IMR-90 (cell line): ENCODE data around the gene CCER1. TPM values are rescaled to one million over a fixed set of nuclear protein-coding genes. Genes with fewer than 3 reads are reported as not detected.

Source experiments
- ATAC-seq: fragments of 200-7000 bp; cut with Tn5 transposase; 2 replicates; pipeline ENCODE4 v1.9.1; 2020; ENCODE audit warnings: low read depth, mild to moderate bottlenecking, moderate library complexity
- BruUV-seq: library from RNA; stranded (reverse); fragments of 400-500 nt; replicated peaks from 2 replicates; lab custom pipeline; 2021; lab: Mats Ljungman, UMichigan
- CTCF ChIA-PET: fragments of 300-600 bp; formaldehyde crosslinking; extraction: SDS; loops from one replicate; lab custom pipeline; 2021; ENCODE audit warnings: antibody characterized with exemption; lab: Yijun Ruan, JAX
- POLR2A ChIA-PET: fragments of 300-600 bp; sonication (Branson Sonifier 250); formaldehyde crosslinking; loops from one replicate; lab custom pipeline; 2022; ENCODE audit warnings: antibody characterized with exemption; ENCODE audit not compliant: unreplicated experiment; lab: Charles Lee
- DNase-seq: peaks from one replicate; pipeline ENCODE4 v3.0.0; 2013
- H2AFZ ChIP-seq: replicated peaks from 2 replicates; pipeline ENCODE3; 2013; ENCODE audit warnings: low read length, mild to moderate bottlenecking; ENCODE audit not compliant: poor library complexity
- H2AK5ac ChIP-seq: 2 replicates; pipeline ENCODE4 v1.6.1; 2013; ENCODE audit warnings: low read depth, low read length, inconsistent platforms
- H2AK9ac ChIP-seq: replicated peaks from 2 replicates; pipeline ENCODE3; 2013; ENCODE audit warnings: mild to moderate bottlenecking, low read depth, low read length, moderate library complexity; ENCODE audit not compliant: poor library complexity
- H2BK120ac ChIP-seq: 2 replicates; pipeline ENCODE4 v1.6.1; 2013; ENCODE audit warnings: low read depth, low read length, inconsistent platforms
- H2BK15ac ChIP-seq: 3 replicates; pipeline ENCODE4 v1.6.1; 2013; ENCODE audit warnings: low read depth, low read length, inconsistent platforms
- H2BK20ac ChIP-seq: 2 replicates; pipeline ENCODE4 v1.6.1; 2013; ENCODE audit warnings: low read depth, mild to moderate bottlenecking, inconsistent platforms, low read length, moderate library complexity
- H2BK5ac ChIP-seq: 2 replicates; pipeline ENCODE4 v1.6.1; 2013; ENCODE audit warnings: mild to moderate bottlenecking, low read depth, low read length, inconsistent platforms; ENCODE audit not compliant: poor library complexity, severe bottlenecking
- H3K14ac ChIP-seq: replicated peaks from 2 replicates; pipeline ENCODE4 v1.6.1; 2013; ENCODE audit warnings: low read depth, low read length, inconsistent platforms
- H3K18ac ChIP-seq: 2 replicates; pipeline ENCODE4 v1.6.1; 2013; ENCODE audit warnings: low read depth, low read length, control low read depth
- H3K23ac ChIP-seq: 2 replicates; pipeline ENCODE4 v1.6.1; 2013; ENCODE audit warnings: low read depth, low read length, inconsistent platforms
- H3K27ac ChIP-seq: 2 replicates; pipeline ENCODE4 v1.5.1; 2013; ENCODE audit warnings: mild to moderate bottlenecking, control low read depth, low read length; ENCODE audit not compliant: insufficient read depth
- H3K27me3 ChIP-seq: 2 replicates; pipeline ENCODE4 v1.6.1; 2013; ENCODE audit warnings: low read length; ENCODE audit not compliant: control insufficient read depth, insufficient read depth
- H3K36me3 ChIP-seq: 2 replicates; pipeline ENCODE4 v1.6.1; 2013; ENCODE audit warnings: low read length, mixed read lengths; ENCODE audit not compliant: control insufficient read depth, insufficient read depth
- H3K4ac ChIP-seq: 2 replicates; pipeline ENCODE4 v1.6.1; 2013; ENCODE audit warnings: low read depth, low read length, inconsistent platforms
- H3K4me1 ChIP-seq: 2 replicates; pipeline ENCODE4 v1.6.1; 2013; ENCODE audit warnings: low read length, mixed read lengths; ENCODE audit not compliant: control insufficient read depth, insufficient read depth
- H3K4me2 ChIP-seq: 2 replicates; pipeline ENCODE4 v1.6.1; 2013; ENCODE audit warnings: low read depth, mild to moderate bottlenecking, control low read depth, low read length, moderate library complexity
- H3K4me3 ChIP-seq: 2 replicates; pipeline ENCODE4 v1.5.1; 2013; ENCODE audit warnings: low read depth, mild to moderate bottlenecking, control low read depth, low read length, moderate library complexity; ENCODE audit not compliant: insufficient read depth
- H3K56ac ChIP-seq: 2 replicates; pipeline ENCODE4 v1.6.1; 2013; ENCODE audit warnings: low read length, inconsistent platforms; ENCODE audit not compliant: insufficient read depth; ENCODE audit errors: extremely low read depth
- H3K79me1 ChIP-seq, 2 experiments: 2 replicates each; pipeline ENCODE4 v1.6.1; 2013; ENCODE audit warnings: low read length in 2 of 2, inconsistent platforms in 1 of 2, low read depth in 1 of 2
- H3K9ac ChIP-seq: 2 replicates; pipeline ENCODE4 v1.6.1; 2013; ENCODE audit warnings: low read depth, low read length, control low read depth
- H3K9me1 ChIP-seq: 2 replicates; pipeline ENCODE4 v1.6.1; 2013; ENCODE audit warnings: low read length, inconsistent platforms; ENCODE audit not compliant: insufficient read depth
- H3K9me3 ChIP-seq: 2 replicates; pipeline ENCODE4 v1.6.1; 2013; ENCODE audit warnings: low read length; ENCODE audit not compliant: control insufficient read depth, insufficient read depth
- H4K20me1 ChIP-seq: 2 replicates; pipeline ENCODE4 v1.6.1; 2013; ENCODE audit warnings: low read length, inconsistent platforms; ENCODE audit not compliant: insufficient read depth
- H4K5ac ChIP-seq: 2 replicates; pipeline ENCODE4 v1.6.1; 2013; ENCODE audit warnings: mild to moderate bottlenecking, low read depth, low read length, control low read depth
- H4K8ac ChIP-seq, 2 experiments: 2 replicates each; pipeline ENCODE4 v1.6.1; 2013; ENCODE audit warnings: low read depth in 2 of 2, low read length in 2 of 2, control low read depth in 1 of 2, inconsistent platforms in 1 of 2
- H4K91ac ChIP-seq: 2 replicates; pipeline ENCODE4 v1.6.1; 2013; ENCODE audit warnings: low read depth, low read length, inconsistent platforms; ENCODE audit not compliant: insufficient read depth
- CEBPB ChIP-seq: IDR thresholded peaks from 2 replicates; pipeline ENCODE4 v1.6.1; 2012; ENCODE audit warnings: low read depth, low read length, improper control_type of control experiment
- CHD1 ChIP-seq: IDR thresholded peaks from 2 replicates; pipeline ENCODE4 v1.6.1; 2012; ENCODE audit warnings: low read depth, low read length, improper control_type of control experiment
- ELK1 ChIP-seq: fragments of 150-350 bp; IDR thresholded peaks from 2 replicates; pipeline ENCODE4 v1.6.1; 2016; ENCODE audit warnings: low read depth, mild to moderate bottlenecking, low read length, moderate library complexity, borderline replicate concordance
- MAFK ChIP-seq: IDR thresholded peaks from 2 replicates; pipeline ENCODE4 v1.6.1; 2012; ENCODE audit warnings: low read depth, low read length, improper control_type of control experiment
- MAZ ChIP-seq: IDR thresholded peaks from 2 replicates; pipeline ENCODE4 v1.6.1; 2012; ENCODE audit warnings: low read depth, mild to moderate bottlenecking, low read length, improper control_type of control experiment, moderate library complexity, borderline replicate concordance
- POLR2A ChIP-seq: IDR thresholded peaks from 2 replicates; pipeline ENCODE4 v1.6.1; 2012; ENCODE audit warnings: mild to moderate bottlenecking, low read depth, low read length
- RCOR1 ChIP-seq: IDR thresholded peaks from 2 replicates; pipeline ENCODE4 v1.6.1; 2012; ENCODE audit warnings: mild to moderate bottlenecking, low read length, improper control_type of control experiment; ENCODE audit not compliant: insufficient replicate concordance
- RFX5 ChIP-seq: IDR thresholded peaks from 2 replicates; pipeline ENCODE4 v1.8.0; 2012; ENCODE audit warnings: low read depth, mild to moderate bottlenecking, low read length, moderate library complexity
- USF2 ChIP-seq: fragments of 150-350 bp; IDR thresholded peaks from 2 replicates; pipeline ENCODE4 v1.6.1; 2017; ENCODE audit warnings: mild to moderate bottlenecking, antibody characterized with exemption, low read length, low read depth
- WGBS, 2 experiments: methylation state at CpG; one replicate each; pipeline versions ENCODE4 v1.1.5 to v1.1.7; 2013; ENCODE audit warnings: missing lambda C conversion rate in 2 of 2; ENCODE audit not compliant: insufficient read length in 1 of 2; ENCODE audit errors: extremely low coverage in 2 of 2; 5-methylcytosine and 5-hydroxymethylcytosine counted together
- dilution Hi-C: fragments of 300-500 bp; cut with HindIII; formaldehyde crosslinking; loops from one replicate; pipeline ENCODE4 v1.14.3; 2018; ENCODE audit warnings: low sequenced_read_pairs; ENCODE audit not compliant: unreplicated experiment
- in situ Hi-C: fragments of 300-500 bp; cut with MboI; formaldehyde crosslinking; loops from 3 replicates; pipeline ENCODE4 v1.14.3; 2019; ENCODE audit warnings: low sequenced_read_pairs, inconsistent platforms, mixed read lengths
- intact Hi-C: fragments of 100-400 bp; cut with micrococcal nuclease; formaldehyde crosslinking; loops from 2 replicates; pipeline ENCODE4 v1.10.0; 2022
- polyA plus RNA-seq, 3 experiments: library from polyadenylated mRNA; depleted of rRNA; stranded (reverse); fragments of >200 nt; gene quantifications; 2 replicates each; pipeline ENCODE4 v1.2.3, GENCODE V29; 2012; ENCODE audit warnings: low replicate concordance in 1 of 3
- total RNA-seq: library from RNA; depleted of rRNA; stranded (reverse); fragments of >200 nt; gene quantifications from 2 replicates; pipeline ENCODE4 v1.2.3, GENCODE V29; 2012

The CCER1 gene
- total and polyA plus RNA-seq, 2 of the 4 experiments (the other 2 are of a cell fraction), result not detected

DNA sequence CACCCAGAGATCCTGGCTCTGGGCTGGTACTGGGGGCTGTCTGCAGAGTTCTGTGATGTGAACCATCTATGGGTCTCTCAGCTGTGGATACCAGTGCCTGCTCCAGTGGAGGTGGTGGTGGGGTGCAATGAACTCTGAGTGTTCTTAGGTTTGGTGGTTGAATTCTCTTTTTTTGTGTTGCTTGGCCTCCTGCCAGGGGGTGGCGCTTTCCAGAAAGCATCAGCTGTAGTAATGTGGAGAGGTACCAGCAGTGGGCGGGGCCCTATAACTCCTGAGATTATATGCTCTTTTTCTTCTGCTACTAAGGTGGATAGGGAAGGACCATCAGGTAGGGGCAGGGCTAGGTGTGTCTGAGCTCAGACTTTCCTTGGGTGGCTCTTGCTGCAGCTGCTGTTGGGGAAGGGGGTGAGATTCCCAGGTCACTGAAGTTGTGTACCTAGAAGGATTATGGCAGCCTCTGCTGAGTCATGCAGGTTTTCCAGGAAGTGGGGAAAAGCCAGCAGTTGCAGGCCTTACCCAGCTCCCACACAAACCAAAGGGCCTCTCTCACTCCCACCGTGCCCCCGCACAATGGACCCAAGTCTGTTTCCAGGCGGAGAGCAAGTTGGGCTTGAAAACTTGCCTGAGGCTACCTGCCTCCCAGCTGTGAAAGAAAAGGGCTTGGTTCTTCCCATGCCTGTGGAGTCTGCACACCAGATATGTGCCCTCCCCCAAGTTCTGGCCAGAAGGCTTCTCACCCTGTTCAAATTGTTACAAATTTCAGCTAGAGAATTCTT is 18.6 kb downstream of the CCER1 start:
- ATAC-seq, result no peak
- intact Hi-C loops, result no loop called here
- in situ Hi-C loops, result loop anchor here (10.0 kb wide), 1 partner anchor 1392 kb away; no protein-coding TSS in a partner anchor

More for the DNA sequence above, 18.6 kb downstream of the CCER1 start:
- Histone ChIP-seq H3K9ac (no peak overlapping the region), H2AK5ac (no peak overlapping the region), H4K8ac (no peak overlapping the region), H4K5ac (no peak overlapping the region), H2BK20ac (0 out of 2 replicates have a peak overlapping the region, but pooled peaks have one; percentile 24), H3K27ac (no peak overlapping the region), H3K36me3 (no peaks in the 10 kb centered on the region), H3K14ac (no peak overlapping the region), H3K9me1 (peaks cover 3% of the 10 kb centered on the region; the same call in 1 of the 2 replicates), H3K4me1 (peaks cover 4% of the 10 kb centered on the region; the same call in 1 of the 2 replicates), H4K20me1 (no peaks in the 10 kb centered on the region), H3K23ac (no peak overlapping the region), H3K4ac (no peak overlapping the region), H3K27me3 (no peaks in the 10 kb centered on the region), H2AFZ (no peak overlapping the region), H4K91ac (no peak overlapping the region), H2BK15ac (no peak overlapping the region), H3K18ac (no peak overlapping the region), H3K9me3 (no peaks in the 10 kb centered on the region), H2AK9ac (no peak overlapping the region), H2BK120ac (no peak overlapping the region; the same call in 1 of the 2 replicates), H3K4me2 (no peak overlapping the region), H3K56ac (no peak overlapping the region), H3K79me1 (no peaks in the 10 kb centered on the region), H2BK5ac (no peak overlapping the region), H3K4me3 (no peak overlapping the region)
- POLR2A ChIA-PET, result interaction anchor here (0.7 kb wide), 1 partner anchor 177 kb away, joined by 5 read pairs; no protein-coding TSS in a partner anchor
- BruUV-seq, result no TSS peak
- TF ChIP-seq RCOR1 (no peak), MAFK (no peak), ELK1 (no peak), POLR2A (no peak), MAZ (no peak), CEBPB (no peak), RFX5 (no peak), CHD1 (no peak), USF2 (no peak)
- DNase-seq, result no peak
- CTCF ChIA-PET, result interaction anchor here (0.6 kb wide), 1 partner anchor 1392 kb away, joined by 3 read pairs; no protein-coding TSS in a partner anchor
- WGBS, 2 experiments, result 80% methylated on average over 1 of the region's 5 CpGs; no CpG with 5 or more reads in 1 of the 2 experiments
- dilution Hi-C loops, result no loop called here
